ENCODE data around the gene BIRC6.

- TF ChIP-seq CTCF (IDR thresholded peaks at IDR 0.05) (no peak), POLR2A (IDR thresholded peaks at IDR 0.05) (no peak)
These were observed 18.5 kb downstream of the BIRC6 start for GRCh38 chr2:32375228-32375892.

Measured in heart left ventricle (tissue), 13 donors.